H1 (cell line): Measurements from ENCODE around the gene PXDN. TPM values are rescaled to one million over a fixed set of nuclear protein-coding genes. Genes with fewer than 3 reads are reported as not detected.

Experiments
- CTCF ChIA-PET: fragments of 300-600 bp; sonication (Branson Sonifier 250); formaldehyde crosslinking; loops from one replicate; lab custom pipeline; 2021; ENCODE audit not compliant: partially characterized antibody; lab: Charles Lee
- POLR2A ChIA-PET: fragments of 300-600 bp; sonication (Branson Sonifier 250); formaldehyde crosslinking; loops from one replicate; lab custom pipeline; 2021; ENCODE audit warnings: inconsistent platforms; ENCODE audit not compliant: partially characterized antibody; lab: Charles Lee
- DNase-seq, 2 experiments: peaks; one replicate each; pipeline versions ENCODE4 v3.0.0 to v3.0.0-alpha.2; 2010 to 2022; ENCODE audit warnings: low spot score in 2 of 2, low read depth in 1 of 2, mixed read lengths in 1 of 2
- FAIRE-seq: peaks from 2 replicates; lab custom pipeline; 2011; peaks lifted over from hg19 to GRCh38; lab: Jason Lieb, UNC
- H2AFZ ChIP-seq: 2 replicates; pipeline ENCODE4 v1.8.1; 2012; ENCODE audit warnings: low read length, inconsistent platforms
- H2AK5ac ChIP-seq: 2 replicates; pipeline ENCODE4 v1.6.1; 2013; ENCODE audit warnings: low read depth, low read length
- H2BK120ac ChIP-seq: replicated peaks from 2 replicates; pipeline ENCODE3; 2013; ENCODE audit warnings: low read depth, low read length, inconsistent platforms
- H2BK12ac ChIP-seq: 2 replicates; pipeline ENCODE4 v1.6.1; 2013; ENCODE audit warnings: low read depth, low read length
- H2BK15ac ChIP-seq: 2 replicates; pipeline ENCODE4 v1.6.1; 2013; ENCODE audit warnings: low read length
- H2BK20ac ChIP-seq: 2 replicates; pipeline ENCODE4 v1.6.1; 2013; ENCODE audit warnings: low read length
- H2BK5ac ChIP-seq: 2 replicates; pipeline ENCODE4 v1.6.1; 2013; ENCODE audit warnings: low read depth, low read length
- H3K14ac ChIP-seq: 2 replicates; pipeline ENCODE4 v1.6.1; 2013; ENCODE audit warnings: inconsistent platforms; ENCODE audit not compliant: insufficient read length
- H3K18ac ChIP-seq: 2 replicates; pipeline ENCODE4 v1.6.1; 2013; ENCODE audit warnings: low read length; ENCODE audit errors: extremely low read depth
- H3K23ac ChIP-seq: 2 replicates; pipeline ENCODE4 v1.6.1; 2013; ENCODE audit warnings: inconsistent platforms; ENCODE audit not compliant: insufficient read length
- H3K23me2 ChIP-seq: 2 replicates; pipeline ENCODE4 v1.6.1; 2013; ENCODE audit warnings: low read depth, low read length
- H3K27ac ChIP-seq: 2 replicates; pipeline ENCODE4 v1.6.1; 2011; ENCODE audit warnings: low read depth, low read length, inconsistent platforms
- H3K27me3 ChIP-seq, 4 experiments: replicated peaks in 1 of 4; 1 replicate in 1 of 4; 2 replicates in 3 of 4; pipeline versions ENCODE4 v1.6.1 to v1.8.1; 2011 to 2013; ENCODE audit warnings: low read length in 3 of 4, mild to moderate bottlenecking in 3 of 4, inconsistent platforms in 2 of 4, mixed read lengths in 2 of 4, moderate library complexity in 1 of 4; ENCODE audit not compliant: control insufficient read depth in 3 of 4, insufficient read depth in 3 of 4; ENCODE audit errors: extremely low read depth in 1 of 4
- H3K36me3 ChIP-seq, 4 experiments: 2 replicates each; pipeline versions ENCODE4 v1.6.1 to v1.8.1; 2011 to 2013; ENCODE audit warnings: mild to moderate bottlenecking in 4 of 4, low read length in 3 of 4, moderate library complexity in 2 of 4, control low read depth in 1 of 4, inconsistent platforms in 1 of 4; ENCODE audit not compliant: insufficient read depth in 4 of 4, control insufficient read depth in 2 of 4
- H3K4ac ChIP-seq: replicated peaks from 2 replicates; pipeline ENCODE3; 2013; ENCODE audit warnings: low read length, low read depth, mixed read lengths, inconsistent platforms; ENCODE audit not compliant: insufficient read length
- H3K4me1 ChIP-seq, 4 experiments: replicated peaks in 1 of 4; 1 replicate in 1 of 4; 2 replicates in 3 of 4; pipeline versions ENCODE4 v1.6.1 to v1.8.1; 2011 to 2013; ENCODE audit warnings: low read length in 3 of 4, inconsistent platforms in 2 of 4, mixed read lengths in 1 of 4; ENCODE audit not compliant: insufficient read depth in 4 of 4, control insufficient read depth in 3 of 4
- H3K4me2 ChIP-seq, 2 experiments: 2 replicates each; pipeline versions ENCODE4 v1.6.1 to v1.8.1; 2011 to 2013; ENCODE audit warnings: low read depth in 2 of 2, low read length in 2 of 2, control low read depth in 1 of 2, inconsistent platforms in 1 of 2, mild to moderate bottlenecking in 1 of 2; ENCODE audit not compliant: insufficient read depth in 1 of 2
- H3K4me3 ChIP-seq, 4 experiments: fragments of 200-600, 300-600 bp in 1 of 4; sonication (generic), shearing (Covaris generic), sonication (Bioruptor Twin) in 1 of 4; 2 replicates each; pipeline versions ENCODE4 v1.5.1 to v1.8.1; 2011 to 2016; ENCODE audit warnings: low read length in 4 of 4, low read depth in 3 of 4, control low read depth in 2 of 4, inconsistent platforms in 2 of 4, mild to moderate bottlenecking in 2 of 4, mixed read lengths in 1 of 4, moderate library complexity in 1 of 4; ENCODE audit not compliant: insufficient read depth in 2 of 4; ENCODE audit errors: extremely low read depth in 1 of 4
- H3K56ac ChIP-seq: replicated peaks from 2 replicates; pipeline ENCODE3; 2013; ENCODE audit warnings: low read depth, mild to moderate bottlenecking, mixed read lengths, low read length, inconsistent platforms; ENCODE audit not compliant: insufficient read length
- H3K79me1 ChIP-seq: 2 replicates; pipeline ENCODE4 v1.6.1; 2013; ENCODE audit warnings: low read depth, low read length, control low read depth
- H3K79me2 ChIP-seq, 2 experiments: 2 replicates each; pipeline versions ENCODE4 v1.6.1 to v1.8.1; 2012 to 2013; ENCODE audit warnings: low read length in 2 of 2, mild to moderate bottlenecking in 2 of 2, inconsistent platforms in 1 of 2; ENCODE audit not compliant: insufficient read depth in 2 of 2, control insufficient read depth in 1 of 2
- H3K9ac ChIP-seq, 4 experiments: replicated peaks in 1 of 4; 1 replicate in 1 of 4; 2 replicates in 3 of 4; pipeline versions ENCODE4 v1.6.1 to v1.8.1; 2011 to 2013; ENCODE audit warnings: low read depth in 3 of 4, low read length in 3 of 4, control low read depth in 2 of 4, mild to moderate bottlenecking in 2 of 4, moderate library complexity in 2 of 4, inconsistent platforms in 1 of 4; ENCODE audit errors: extremely low read depth in 1 of 4
- H3K9me3 ChIP-seq, 2 experiments: 2 replicates each; pipeline versions ENCODE4 v1.6.1 to v1.8.1; 2012 to 2013; ENCODE audit warnings: mild to moderate bottlenecking in 2 of 2, moderate library complexity in 2 of 2, control low read depth in 1 of 2, inconsistent platforms in 1 of 2, low read depth in 1 of 2, low read length in 1 of 2, mixed read lengths in 1 of 2; ENCODE audit not compliant: insufficient read depth in 2 of 2
- H4K20me1 ChIP-seq, 2 experiments: replicated peaks in 1 of 2; 2 replicates each; pipeline versions ENCODE3 to v1.8.1; 2011 to 2013; ENCODE audit warnings: inconsistent platforms in 2 of 2, low read length in 2 of 2, mild to moderate bottlenecking in 1 of 2; ENCODE audit not compliant: insufficient read depth in 2 of 2, control insufficient read depth in 1 of 2
- H4K5ac ChIP-seq: 2 replicates; pipeline ENCODE4 v1.6.1; 2013; ENCODE audit warnings: low read length, low read depth, mixed read lengths, inconsistent platforms; ENCODE audit not compliant: insufficient read length
- H4K8ac ChIP-seq: 2 replicates; pipeline ENCODE4 v1.8.0; 2013; ENCODE audit warnings: mild to moderate bottlenecking, moderate library complexity, low read length, inconsistent platforms; ENCODE audit not compliant: insufficient read depth; ENCODE audit errors: extremely low read depth
- H4K91ac ChIP-seq: replicated peaks from 2 replicates; pipeline ENCODE3; 2013; ENCODE audit warnings: low read length, mixed read lengths, inconsistent platforms; ENCODE audit not compliant: insufficient read length
- CBX8 ChIP-seq: fragments of 300-800, 300-1000 bp; sonication (generic); IDR thresholded peaks from 2 replicates; pipeline ENCODE4 v1.7.1; 2016; ENCODE audit warnings: low read depth, low read length, borderline replicate concordance
- CTCF ChIP-seq, 3 experiments: IDR thresholded peaks; 1 replicate in 2 of 3; 2 replicates in 1 of 3; pipeline versions ENCODE4 v1.5.1 to v1.6.1; 2011; ENCODE audit warnings: low read length in 3 of 3, mild to moderate bottlenecking in 3 of 3, inconsistent platforms in 2 of 3, low read depth in 1 of 3, moderate library complexity in 1 of 3; ENCODE audit not compliant: insufficient read depth in 1 of 3; ENCODE audit errors: control extremely low read depth in 1 of 3
- KDM4A ChIP-seq: IDR thresholded peaks from one replicate; pipeline ENCODE4 v1.7.1; 2012; ENCODE audit warnings: low read depth, mild to moderate bottlenecking, moderate library complexity, low read length, inconsistent platforms; ENCODE audit not compliant: severe bottlenecking
- RAD21 ChIP-seq, 2 experiments: IDR thresholded peaks in 1 of 2; conservative IDR thresholded peaks in 1 of 2; 2 replicates each; pipeline ENCODE4 v1.6.1; 2011; ENCODE audit warnings: low read depth in 2 of 2, low read length in 2 of 2, improper control_type of control experiment in 1 of 2, inconsistent platforms in 1 of 2, mild to moderate bottlenecking in 1 of 2, moderate library complexity in 1 of 2
- RNF2 ChIP-seq: fragments of 200-900, 300-1000 bp; sonication (generic); IDR thresholded peaks from 2 replicates; pipeline ENCODE4 v1.7.1; 2016; ENCODE audit warnings: borderline replicate concordance, low read depth, mild to moderate bottlenecking, antibody characterized with exemption, low read length; ENCODE audit not compliant: poor library complexity, severe bottlenecking; ENCODE audit errors: missing control alignments
- TAF1 ChIP-seq: IDR thresholded peaks from 2 replicates; pipeline ENCODE4 v1.6.1; 2011; ENCODE audit warnings: mild to moderate bottlenecking, low read depth, low read length
- TCF12 ChIP-seq: IDR thresholded peaks from 2 replicates; pipeline ENCODE4 v1.6.1; 2011; ENCODE audit warnings: low read depth, mild to moderate bottlenecking, low read length
- ZNF274 ChIP-seq: IDR thresholded peaks from 2 replicates; pipeline ENCODE4 v1.7.0; 2012; ENCODE audit warnings: low read length, borderline replicate concordance; ENCODE audit errors: extremely low read depth
- WGBS, 2 experiments: shearing (Covaris generic) in 1 of 2; methylation state at CpG; one replicate each; pipeline versions ENCODE4 v1.1.6 to v1.1.7; 2013 to 2015; ENCODE audit warnings: low lambda C conversion rate in 2 of 2, mixed read lengths in 2 of 2, inconsistent platforms in 1 of 2, low coverage in 1 of 2, missing lambda C conversion rate in 1 of 2; ENCODE audit not compliant: insufficient replicate concordance in 2 of 2, insufficient coverage in 1 of 2, insufficient read length in 1 of 2; ENCODE audit errors: extremely low coverage in 1 of 2, missing lambda C conversion rate in 1 of 2; 5-methylcytosine and 5-hydroxymethylcytosine counted together
- polyA plus RNA-seq, 7 experiments: library from polyadenylated mRNA; depleted of rRNA in 3 of 7; stranded (reverse) in 5 of 7; unstranded in 2 of 7; fragments of >200 nt in 5 of 7; fragments of 200-250 nt in 2 of 7; gene quantifications; 1 replicate in 5 of 7; 2 replicates in 1 of 7; 4 replicates in 1 of 7; pipeline versions ENCODE4 v1.2.1 to v1.2.3, GENCODE V29; 2011 to 2013; ENCODE audit warnings: missing spikeins in 2 of 7, mixed read lengths in 2 of 7
- total RNA-seq: library from RNA; stranded (reverse); fragmentation: NEBNext Ultra II Directional; extraction: Animal tissue kit (Norgen Biotek cat#: 25700); gene quantifications from 2 replicates; pipeline ENCODE4 v1.2.1, GENCODE V29; 2021

PXDN gene
- total and polyA plus RNA-seq, 2 of the 8 experiments (the other 6 are each of a cell fraction or from before 2014, with no cell fraction given), result 104 to 141 TPM

GRCh38 chr2:1607236-1607920 lies 136.9 kb downstream of the PXDN start:
- Histone ChIP-seq H3K56ac (no peak overlapping the region), H3K27ac (no peak overlapping the region), H2BK120ac (no peak overlapping the region), H3K79me1 (peaks cover 4% of the 10 kb centered on the region), H3K79me2 (no peaks in the 10 kb centered on the region), H3K4me1 (peaks cover 0 to 9% (median 5%) of the 10 kb centered on the region in 4 experiments; a peak in 3 of 7 replicates), H3K18ac (no peak overlapping the region), H3K4ac (no peak overlapping the region), H3K27me3 (no peaks in the 10 kb centered on the region), H3K14ac (no peak overlapping the region), H3K23me2 (peaks cover 11% of the 10 kb centered on the region; the same call in 1 of the 2 replicates), H4K5ac (no peak overlapping the region), H2BK20ac (no peak overlapping the region), H3K9ac (no peak overlapping the region), H2AK5ac (no peak overlapping the region), H2BK12ac (no peak overlapping the region; the same call in 1 of the 2 replicates), H3K9me3 (no peaks in the 10 kb centered on the region), H4K20me1 (peaks cover 0 to 5% of the 10 kb centered on the region in 2 experiments), H3K4me2 (no peak overlapping the region), H3K23ac (no peak overlapping the region), H2AFZ (no peak overlapping the region), H4K8ac (no peak overlapping the region; the same call in 1 of the 2 replicates), H2BK5ac (no peak overlapping the region), H3K4me3 (no peak overlapping the region), H4K91ac (no peak overlapping the region), H2BK15ac (no peak overlapping the region), H3K36me3 (peaks cover 0 to 3% (median 0%) of the 10 kb centered on the region in 4 experiments; a peak in 2 of 8 replicates)
- POLR2A ChIA-PET, result interaction anchor here (1.4 to 3.3 kb wide), 3 partner anchors 8 to 21 kb away, joined by 5 to 28 read pairs (median 5); no protein-coding TSS in a partner anchor
- no peak for DNase-seq
- CTCF ChIA-PET, result interaction anchor here (1.2 to 2.9 kb wide), 3 partner anchors 8 to 165 kb away, joined by 4 to 18 read pairs (median 4); no protein-coding TSS in a partner anchor
- 92% methylated on average over 7 of the region's 7 CpGs; no CpG with 5 or more reads in 1 of the 2 experiments for WGBS, 2 experiments
- no peak for FAIRE-seq
- TF ChIP-seq TAF1 (no peak), CTCF (IDR thresholded peaks at IDR 0.05; ENCODE audit: control extremely low read depth in 1 of 3, insufficient read depth in 1 of 3, low read depth in 1 of 3, low read length in 3 of 3) (no peak), RNF2 (no peak), CBX8 (no peak), KDM4A (no peak), ZNF274 (no peak), TCF12 (no peak), RAD21 (IDR thresholded peaks at IDR 0.05 in 1 of 2, conservative IDR thresholded peaks at IDR 0.05 in 1 of 2; ENCODE audit: low read depth in 2 of 2, low read length in 2 of 2) (no peak)
